OCI-LY7 (cell line): ENCODE data around the gene GRAMD1B. TPM values are rescaled to one million over a fixed set of nuclear protein-coding genes. Genes with fewer than 3 reads are reported as not detected.

ENCODE experiments used
- BruUV-seq: library from RNA; stranded (reverse); fragments of 400-500 nt; replicated peaks from 2 replicates; lab custom pipeline; 2021; lab: Mats Ljungman, UMichigan
- CTCF ChIA-PET: fragments of 300-600 bp; sonication (Branson Sonifier 250); formaldehyde crosslinking; loops from one replicate; lab custom pipeline; 2022; ENCODE audit warnings: antibody characterized with exemption; ENCODE audit not compliant: unreplicated experiment; lab: Charles Lee
- POLR2A ChIA-PET: fragments of 300-600 bp; sonication (Branson Sonifier 250); formaldehyde crosslinking; loops from one replicate; lab custom pipeline; 2022; ENCODE audit warnings: antibody characterized with exemption; lab: Charles Lee
- DNase-seq: peaks from one replicate; pipeline ENCODE4 v3.0.0-alpha.2; 2015; ENCODE audit warnings: low spot score
- H2AFZ ChIP-seq: fragments of 200-600 bp; sonication (generic), shearing (Covaris generic); 2 replicates; pipeline ENCODE4 v1.6.1; 2014; ENCODE audit warnings: mild to moderate bottlenecking, antibody characterized with exemption, low read length, moderate library complexity
- H3K27ac ChIP-seq: fragments of 200-600 bp; sonication (generic); 2 replicates; pipeline ENCODE4 v1.5.1; 2014; ENCODE audit warnings: mixed run types, low read depth, mild to moderate bottlenecking, moderate library complexity, low read length, inconsistent platforms; ENCODE audit not compliant: poor library complexity, severe bottlenecking
- H3K36me3 ChIP-seq: fragments of 200-600 bp; sonication (generic); 2 replicates; pipeline ENCODE4 v1.6.1; 2014; ENCODE audit warnings: mild to moderate bottlenecking, antibody characterized with exemption, low read length, moderate library complexity, mixed read lengths; ENCODE audit not compliant: insufficient read depth
- H3K4me1 ChIP-seq: fragments of 200-600 bp; sonication (generic); 2 replicates; pipeline ENCODE4 v1.5.1; 2014; ENCODE audit warnings: mild to moderate bottlenecking, low read length; ENCODE audit not compliant: insufficient read depth, poor library complexity, severe bottlenecking
- H3K4me2 ChIP-seq: fragments of 200-600 bp; sonication (generic); 2 replicates; pipeline ENCODE4 v1.6.1; 2014; ENCODE audit warnings: mild to moderate bottlenecking, low read length
- H3K4me3 ChIP-seq: fragments of 200-600 bp; sonication (generic); 2 replicates; pipeline ENCODE4 v1.5.1; 2014; ENCODE audit warnings: mild to moderate bottlenecking, low read depth, low read length; ENCODE audit not compliant: poor library complexity, severe bottlenecking
- H3K79me2 ChIP-seq: fragments of 200-600 bp; sonication (generic); 2 replicates; pipeline ENCODE4 v1.6.1; 2016; ENCODE audit warnings: low read depth, mild to moderate bottlenecking, low read length, moderate library complexity, mixed read lengths; ENCODE audit not compliant: insufficient read depth
- H3K9me2 ChIP-seq: fragments of 200-600 bp; sonication (generic); 2 replicates; pipeline ENCODE4 v1.6.1; 2016; ENCODE audit warnings: mild to moderate bottlenecking, low read length, mixed read lengths; ENCODE audit not compliant: insufficient read depth
- H3K9me3 ChIP-seq: fragments of 200-600 bp; sonication (generic); 2 replicates; pipeline ENCODE4 v1.6.1; 2014; ENCODE audit warnings: mild to moderate bottlenecking, mixed run types, low read length, mixed read lengths
- H4K20me1 ChIP-seq: fragments of 200-600 bp; sonication (generic); 2 replicates; pipeline ENCODE4 v1.6.1; 2014; ENCODE audit warnings: mild to moderate bottlenecking, antibody characterized with exemption, low read length, moderate library complexity, mixed read lengths; ENCODE audit not compliant: insufficient read depth
- CTCF ChIP-seq: fragments of 200-600 bp; sonication (generic); conservative IDR thresholded peaks from 2 replicates; pipeline ENCODE4 v1.5.1; 2014; ENCODE audit warnings: mild to moderate bottlenecking, antibody characterized with exemption, low read length, moderate library complexity, mixed read lengths
- EZH2phosphoT487 ChIP-seq: fragments of 200-600 bp; sonication (generic); IDR thresholded peaks from 2 replicates; pipeline ENCODE4 v1.6.1; 2018; ENCODE audit warnings: low read depth, borderline replicate concordance, mild to moderate bottlenecking, mixed run types, antibody characterized with exemption, low read length, moderate library complexity, mixed read lengths
- intact Hi-C: fragments of 100-400 bp; cut with micrococcal nuclease; formaldehyde crosslinking; loops from one replicate; pipeline ENCODE4 v1.10.0; 2022; ENCODE audit not compliant: unreplicated experiment
- total RNA-seq, 2 experiments: library from RNA; depleted of rRNA in 1 of 2; stranded (reverse); fragments of >200 nt in 1 of 2; shearing (Covaris generic) in 1 of 2; gene quantifications; 2 replicates each; pipeline ENCODE4 v1.2.3, GENCODE V29; 2014 to 2022

Gene GRAMD1B
- total RNA-seq, 2 experiments from 2014 or later, result 0.16 TPM; not detected in 1

- Histone ChIP-seq H3K4me2 (no peak overlapping the region), H2AFZ (no peak overlapping the region), H3K4me3 (no peak overlapping the region), H4K20me1 (no peaks in the 10 kb centered on the region), H3K27ac (no peak overlapping the region), H3K36me3 (no peaks in the 10 kb centered on the region), H3K79me2 (no peaks in the 10 kb centered on the region), H3K9me2 (no peaks in the 10 kb centered on the region), H3K4me1 (no peaks in the 10 kb centered on the region), H3K9me3 (no peaks in the 10 kb centered on the region)
- intact Hi-C loops, result no loop called here
- TF ChIP-seq CTCF (no peak), EZH2phosphoT487 (no peak)
- ChIA-PET POLR2A (no interaction called here), CTCF (no interaction called here)
- BruUV-seq, result no TSS peak
- DNase-seq, result no peak
Observed at GRCh38 chr11:123525097-123525496, 95.0 kb downstream of the GRAMD1B start.

GRCh38 chr11:123525511-123525918 is 95.4 kb downstream of the GRAMD1B start:
- no TSS peak for BruUV-seq
- Histone ChIP-seq H3K4me3 (no peak overlapping the region), H3K9me3 (no peaks in the 10 kb centered on the region), H3K4me2 (no peak overlapping the region), H3K4me1 (no peaks in the 10 kb centered on the region), H3K36me3 (no peaks in the 10 kb centered on the region), H3K27ac (no peak overlapping the region), H4K20me1 (no peaks in the 10 kb centered on the region), H2AFZ (no peak overlapping the region), H3K79me2 (no peaks in the 10 kb centered on the region), H3K9me2 (no peaks in the 10 kb centered on the region)
- TF ChIP-seq EZH2phosphoT487, result no peak
- no peak for TF ChIP-seq CTCF
- CTCF ChIA-PET, result no interaction called here
- POLR2A ChIA-PET, result no interaction called here
- DNase-seq, result no peak
- intact Hi-C loops, result no loop called here

GRCh38 chr11:123526027-123526805 is 96.1 kb downstream of the GRAMD1B start:
- BruUV-seq, result no TSS peak
- no peak for DNase-seq
- no peaks in the 10 kb centered on the region for H3K9me3 ChIP-seq
- no peaks in the 10 kb centered on the region for H3K9me2 ChIP-seq
- H3K79me2 ChIP-seq, result no peaks in the 10 kb centered on the region
- H3K4me3 ChIP-seq, result no peak overlapping the region
- no peaks in the 10 kb centered on the region for H3K36me3 ChIP-seq
- no peaks in the 10 kb centered on the region for H4K20me1 ChIP-seq
- no peak overlapping the region for H3K4me2 ChIP-seq
- POLR2A ChIA-PET, result no interaction called here
- no peaks in the 10 kb centered on the region for H3K4me1 ChIP-seq
- H3K27ac ChIP-seq, result no peak overlapping the region
- intact Hi-C loops, result no loop called here
- no peak overlapping the region for H2AFZ ChIP-seq
- CTCF ChIA-PET, result interaction anchor here (1.2 kb wide), 1 partner anchor 12 kb away, joined by 3 read pairs; no protein-coding TSS in a partner anchor
- TF ChIP-seq CTCF (no peak), EZH2phosphoT487 (no peak)
